GM12878 (cell line): ENCODE data around the gene SRPK2. TPM values are rescaled to one million over a fixed set of nuclear protein-coding genes. Genes with fewer than 3 reads are reported as not detected.

Experiments used
- BACH1 ChIP-seq: fragments of 450-650 bp; IDR thresholded peaks from 2 replicates; pipeline ENCODE4 v1.6.1; 2017; ENCODE audit warnings: mild to moderate bottlenecking, borderline replicate concordance
- BHLHE40 ChIP-seq, 2 experiments: fragments of 450-650 bp in 1 of 2; IDR thresholded peaks; 2 replicates each; pipeline ENCODE4 v1.6.1; 2011 to 2017; ENCODE audit warnings: low read depth in 2 of 2, borderline replicate concordance in 1 of 2, improper control_type of control experiment in 1 of 2, low read length in 1 of 2, mild to moderate bottlenecking in 1 of 2
- CREB1 ChIP-seq: IDR thresholded peaks from 2 replicates; pipeline ENCODE4 v1.6.1; 2012; ENCODE audit warnings: low read depth, mild to moderate bottlenecking, inconsistent platforms
- MXI1 ChIP-seq: fragments of 150-350 bp; IDR thresholded peaks from 2 replicates; pipeline ENCODE4 v1.6.1; 2011; ENCODE audit warnings: low read depth, mild to moderate bottlenecking, inconsistent platforms, low read length, improper control_type of control experiment
- RAD51 ChIP-seq: fragments of 450-650 bp; IDR thresholded peaks from 2 replicates; pipeline ENCODE4 v1.6.1; 2016; ENCODE audit warnings: moderate library complexity, mild to moderate bottlenecking, inconsistent platforms
- SIN3A ChIP-seq: IDR thresholded peaks from 2 replicates; pipeline ENCODE4 v1.6.1; 2012; ENCODE audit warnings: low read depth, low read length, improper control_type of control experiment
- SMAD1 ChIP-seq: fragments of 450-650 bp; IDR thresholded peaks from 2 replicates; pipeline ENCODE4 v1.6.1; 2018; ENCODE audit warnings: mild to moderate bottlenecking, low read depth; ENCODE audit not compliant: partially characterized antibody
- SMC3 ChIP-seq: IDR thresholded peaks from 2 replicates; pipeline ENCODE4 v1.6.1; 2011; ENCODE audit warnings: low read length, improper control_type of control experiment, borderline replicate concordance
- TCF7 ChIP-seq: IDR thresholded peaks from 2 replicates; pipeline ENCODE4 v1.6.1; 2014; ENCODE audit warnings: antibody characterized with exemption, borderline replicate concordance
- WRNIP1 ChIP-seq: IDR thresholded peaks from 2 replicates; pipeline ENCODE4 v1.6.1; 2011; ENCODE audit warnings: low read depth, low read length, improper control_type of control experiment, borderline replicate concordance
- YY1 ChIP-seq: IDR thresholded peaks from 2 replicates; pipeline ENCODE4 v1.6.1; 2011; ENCODE audit warnings: low read depth, mild to moderate bottlenecking, low read length
- ZNF384 ChIP-seq: IDR thresholded peaks from 2 replicates; pipeline ENCODE4 v1.6.1; 2012; ENCODE audit warnings: low read depth, mild to moderate bottlenecking, low read length, improper control_type of control experiment, borderline replicate concordance
- polyA plus RNA-seq, 11 experiments: library from polyadenylated mRNA; depleted of rRNA in 4 of 11; unstranded in 6 of 11; stranded (reverse) in 5 of 11; fragments of >200 nt; fragmentation: Nextera tagmentation in 4 of 11; fragmentation: Illumina TruSeq in 1 of 11; extraction: Ambion mirVana in 4 of 11; extraction: Trizol in 1 of 11; gene quantifications; 1 replicate in 1 of 11; 2 replicates in 10 of 11; pipeline versions ENCODE4 v1.2.1 to v1.2.3, GENCODE V29; 2011 to 2016; ENCODE audit warnings: inconsistent platforms in 2 of 11, missing spikeins in 2 of 11, low read depth in 1 of 11
- total RNA-seq, 4 experiments: library from RNA; depleted of rRNA in 3 of 4; stranded (reverse); fragments of >200 nt in 3 of 4; fragmentation: Illumina TruSeq in 1 of 4; extraction: Trizol in 1 of 4; gene quantifications; 2 replicates each; pipeline versions ENCODE4 v1.2.1 to v1.2.3, GENCODE V29; 2013 to 2021
- TF ChIP-seq, protein P1 (sequence below): IDR thresholded peaks from 2 replicates; pipeline ENCODE4 v1.6.1; 2012; ENCODE audit warnings: low read length, inconsistent platforms
- TF ChIP-seq, protein P2 (sequence below): fragments of 450-650 bp; IDR thresholded peaks from 2 replicates; pipeline ENCODE4 v1.6.1; 2016; ENCODE audit warnings: mild to moderate bottlenecking

The SRPK2 gene
- total and polyA plus RNA-seq, 10 of the 15 experiments (the other 5 are each of a cell fraction or from before 2014, with no cell fraction given), result 13.2 to 32.8 (median 24.5) TPM

DNA sequence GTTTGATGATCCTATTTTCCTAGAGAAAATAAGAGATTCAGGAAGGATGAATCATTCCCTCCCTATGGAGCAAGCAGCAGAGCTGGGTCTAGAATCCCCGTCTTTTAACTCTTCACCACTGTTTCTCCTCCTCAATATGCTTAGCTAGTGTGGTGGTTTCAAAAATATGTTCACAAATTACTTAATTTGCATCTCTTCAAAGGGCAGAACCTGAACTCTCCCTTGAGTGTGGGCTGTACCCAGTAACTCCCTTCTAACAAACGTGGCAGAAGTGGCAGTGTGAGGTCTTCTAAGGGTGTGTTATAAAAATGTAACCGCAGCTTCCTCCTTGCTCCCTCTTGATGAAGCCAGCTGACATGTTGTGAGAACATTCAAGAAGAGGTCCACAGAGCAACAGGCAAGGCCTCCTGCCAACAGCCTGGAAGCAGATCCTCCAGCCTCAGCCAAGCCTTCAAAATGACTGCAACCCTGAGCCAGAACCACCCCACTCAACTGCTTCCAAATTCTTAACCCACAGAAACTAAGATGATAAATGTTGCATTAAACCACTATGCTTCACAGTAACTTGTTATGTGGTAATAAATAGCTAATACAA lies 36.6 kb downstream of the SRPK2 start (continued):
- no peak for TF ChIP-seq SIN3A
- TF ChIP-seq, protein P1, sequence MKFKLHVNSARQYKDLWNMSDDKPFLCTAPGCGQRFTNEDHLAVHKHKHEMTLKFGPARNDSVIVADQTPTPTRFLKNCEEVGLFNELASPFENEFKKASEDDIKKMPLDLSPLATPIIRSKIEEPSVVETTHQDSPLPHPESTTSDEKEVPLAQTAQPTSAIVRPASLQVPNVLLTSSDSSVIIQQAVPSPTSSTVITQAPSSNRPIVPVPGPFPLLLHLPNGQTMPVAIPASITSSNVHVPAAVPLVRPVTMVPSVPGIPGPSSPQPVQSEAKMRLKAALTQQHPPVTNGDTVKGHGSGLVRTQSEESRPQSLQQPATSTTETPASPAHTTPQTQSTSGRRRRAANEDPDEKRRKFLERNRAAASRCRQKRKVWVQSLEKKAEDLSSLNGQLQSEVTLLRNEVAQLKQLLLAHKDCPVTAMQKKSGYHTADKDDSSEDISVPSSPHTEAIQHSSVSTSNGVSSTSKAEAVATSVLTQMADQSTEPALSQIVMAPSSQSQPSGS, result peak; percentile 13; the same call in 1 of the 2 replicates
- TF ChIP-seq ZNF384, result no peak
- peak; percentile 48; the same call in 1 of the 2 replicates for TF ChIP-seq BACH1
- TF ChIP-seq SMAD1, result no peak
- TF ChIP-seq SMC3, result no peak
- TF ChIP-seq RAD51, result peak; percentile 42; the same call in 1 of the 2 replicates
- peak; percentile 54 for TF ChIP-seq YY1
- TF ChIP-seq MXI1, result peak; percentile 34; the same call in 1 of the 2 replicates
- no peak for TF ChIP-seq WRNIP1
- TF ChIP-seq BHLHE40 (IDR thresholded peaks at IDR 0.05; ENCODE audit: borderline replicate concordance in 1 of 2, low read depth in 2 of 2, low read length in 1 of 2), result peak; percentile 73 to 84; a peak in 3 of 4 replicates
- TF ChIP-seq, protein P2, sequence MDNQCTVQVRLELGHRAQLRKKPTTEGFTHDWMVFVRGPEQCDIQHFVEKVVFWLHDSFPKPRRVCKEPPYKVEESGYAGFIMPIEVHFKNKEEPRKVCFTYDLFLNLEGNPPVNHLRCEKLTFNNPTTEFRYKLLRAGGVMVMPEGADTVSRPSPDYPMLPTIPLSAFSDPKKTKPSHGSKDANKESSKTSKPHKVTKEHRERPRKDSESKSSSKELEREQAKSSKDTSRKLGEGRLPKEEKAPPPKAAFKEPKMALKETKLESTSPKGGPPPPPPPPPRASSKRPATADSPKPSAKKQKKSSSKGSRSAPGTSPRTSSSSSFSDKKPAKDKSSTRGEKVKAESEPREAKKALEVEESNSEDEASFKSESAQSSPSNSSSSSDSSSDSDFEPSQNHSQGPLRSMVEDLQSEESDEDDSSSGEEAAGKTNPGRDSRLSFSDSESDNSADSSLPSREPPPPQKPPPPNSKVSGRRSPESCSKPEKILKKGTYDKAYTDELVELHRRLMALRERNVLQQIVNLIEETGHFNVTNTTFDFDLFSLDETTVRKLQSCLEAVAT, result peak; percentile 58; the same call in 1 of the 2 replicates
- TF ChIP-seq CREB1, result 0 out of 2 replicates have a peak, but pooled peaks have one; percentile 23
- no peak for TF ChIP-seq TCF7
